Ovary (tissue), 9 donors: ENCODE results near the gene RNF144B. TPM values are rescaled to one million over a fixed set of nuclear protein-coding genes. Genes with fewer than 3 reads are reported as not detected.

Source experiments
- DNase-seq, 5 donors: peaks; one replicate each; pipeline ENCODE4 v3.0.0-alpha.2; 2019 to 2020
- H3K27ac ChIP-seq, 2 donors: fragments of 200-600 bp; one replicate each; pipeline versions ENCODE4 v1.5.1 to v1.8.0; 2019 to 2022
- H3K27me3 ChIP-seq: fragments of 200-600 bp; one replicate; pipeline ENCODE4 v1.8.0; 2022
- H3K36me3 ChIP-seq: fragments of 200-600 bp; sonication (generic); one replicate; pipeline ENCODE4 v1.5.1; 2019
- H3K4me1 ChIP-seq: one replicate; pipeline ENCODE4 v1.8.1; 2013; ENCODE audit warnings: mild to moderate bottlenecking, moderate library complexity; ENCODE audit not compliant: insufficient read depth
- H3K4me3 ChIP-seq: fragments of 200-600 bp; sonication (generic); one replicate; pipeline ENCODE4 v1.5.1; 2017
- H3K9me3 ChIP-seq, 2 donors: fragments of 200-600 bp in 1 of 2; sonication (generic) in 1 of 2; one replicate each; pipeline versions ENCODE4 v1.5.1 to v1.8.1; 2013 to 2019; ENCODE audit warnings: mild to moderate bottlenecking in 1 of 2, moderate library complexity in 1 of 2
- CTCF ChIP-seq, 3 donors: fragments of 450-650 bp in 2 of 3; fragments of 200-600 bp in 1 of 3; IDR thresholded peaks; one replicate each; pipeline versions ENCODE4 v1.5.1 to v1.8.0; 2016 to 2022; ENCODE audit warnings: antibody characterized with exemption in 3 of 3, mild to moderate bottlenecking in 1 of 3
- EP300 ChIP-seq: sonication (generic); formaldehyde crosslinking; IDR thresholded peaks from one replicate; pipeline ENCODE4 v1.6.1; 2017; ENCODE audit warnings: antibody characterized with exemption
- POLR2A ChIP-seq: fragments of 450-650 bp; IDR thresholded peaks from one replicate; pipeline ENCODE4 v1.6.1; 2017; ENCODE audit warnings: antibody characterized with exemption, mild to moderate bottlenecking, moderate library complexity
- WGBS, 3 donors: extraction: QIAGEN DNeasy Blood & Tissue Kit in 1 of 3; methylation state at CpG; one replicate each; pipeline versions ENCODE4 v1.1.5 to v1.1.7; 2013 to 2017; 5-methylcytosine and 5-hydroxymethylcytosine counted together
- intact Hi-C, 4 donors: fragments of 100-400 bp; cut with DNase I; formaldehyde crosslinking; loops; one replicate each; pipeline versions ENCODE4 v1.11.0 to v1.15.1; 2022 to 2023
- polyA plus RNA-seq, 2 donors: library from polyadenylated mRNA; stranded (reverse); fragments of 200-250 nt in 1 of 2; fragments of 350-450 nt in 1 of 2; fragmentation: Illumina TruSeq in 1 of 2; extraction: RNeasy Lipid Tissue Mini Kit (QIAGEN cat#74804) in 1 of 2; gene quantifications; one replicate each; pipeline ENCODE4 v1.2.3, GENCODE V29; 2013 to 2014
- total RNA-seq, 7 donors: library from RNA; depleted of rRNA in 2 of 7; stranded (reverse); fragments of >200 nt in 2 of 7; fragmentation: NEBNext Ultra II Directional in 3 of 7; extraction: Animal tissue kit (Norgen Biotek cat#: 25700) in 3 of 7; gene quantifications; one replicate each; pipeline versions ENCODE4 v1.1.0 to v1.2.4, GENCODE V29; 2016 to 2023
- donor health status: DM: no; HTN: no; CAD: no; lungs with moderate emphysema.
- donor health status: DM: no; HTN: no; CAD: no.
- donor health status: Bipolar disorder and iron deficiency.
- donor health status: DM: yes; HTN: yes; CAD: no.
- donor health status: DM: no; HTN: no; CAD: no.
- donor health status: DM: yes; HTN: yes; CAD: no.

The RNF144B gene
- total and polyA plus RNA-seq, 9 donors = 2.5 to 18.7 (median 4.0) TPM

- intact Hi-C loops = no loop called here
- no peak for DNase-seq
- H3K4me3 ChIP-seq = no peak overlapping the region
- H3K4me1 ChIP-seq = no peaks in the 10 kb centered on the region
- H3K27me3 ChIP-seq = no peaks in the 10 kb centered on the region
- no peaks in the 10 kb centered on the region for H3K9me3 ChIP-seq
- H3K36me3 ChIP-seq = no peaks in the 10 kb centered on the region
- no peak overlapping the region for H3K27ac ChIP-seq
- no peak for TF ChIP-seq POLR2A
- TF ChIP-seq CTCF (IDR thresholded peaks at IDR 0.05) = no peak
- no peak for TF ChIP-seq EP300
- 85 to 92% (median 87%) methylated on average over 3 of the region's 3 CpGs for WGBS, 3 donors
Measured at GRCh38 chr6:18463429-18463828, 76.3 kb downstream of the RNF144B start.

- no peaks in the 10 kb centered on the region for H3K27me3 ChIP-seq
- no peak overlapping the region for H3K4me3 ChIP-seq
- TF ChIP-seq EP300 (no peak), POLR2A (no peak), CTCF (IDR thresholded peaks at IDR 0.05) (no peak)
- H3K9me3 ChIP-seq = no peaks in the 10 kb centered on the region
- H3K4me1 ChIP-seq = no peaks in the 10 kb centered on the region
- WGBS, 3 donors = 78 to 85% (median 81%) methylated on average over 2 of the region's 2 CpGs
- intact Hi-C loops = no loop called here
- H3K36me3 ChIP-seq = no peaks in the 10 kb centered on the region
- DNase-seq = no peak
- no peak overlapping the region for H3K27ac ChIP-seq
Measured at GRCh38 chr6:18464176-18464575, 77.0 kb downstream of the RNF144B start.

- Histone ChIP-seq H3K27ac (no peak overlapping the region), H3K4me3 (no peak overlapping the region), H3K9me3 (no peaks in the 10 kb centered on the region), H3K4me1 (no peaks in the 10 kb centered on the region), H3K36me3 (no peaks in the 10 kb centered on the region), H3K27me3 (no peaks in the 10 kb centered on the region)
- 81 to 89% (median 87%) methylated on average over 5 of the region's 5 CpGs for whole genome bisulfite sequencing, 3 donors
- no peak for DNase-seq
- intact Hi-C loops = no loop called here
- TF ChIP-seq CTCF (IDR thresholded peaks at IDR 0.05) = no peak
- no peak for TF ChIP-seq EP300
- no peak for TF ChIP-seq POLR2A
Measured at GRCh38 chr6:18465410-18466154, 78.4 kb downstream of the RNF144B start.

GRCh38 chr6:18467741-18468502 is 80.8 kb downstream of the RNF144B start:
- no peaks in the 10 kb centered on the region for H3K9me3 ChIP-seq
- H3K4me1 ChIP-seq = no peaks in the 10 kb centered on the region
- no peaks in the 10 kb centered on the region for H3K27me3 ChIP-seq
- no peak overlapping the region for H3K4me3 ChIP-seq
- TF ChIP-seq EP300 = no peak
- TF ChIP-seq CTCF (IDR thresholded peaks at IDR 0.05) = no peak
- WGBS, 3 donors = 67 to 71% (median 69%) methylated on average over 5 of the region's 5 CpGs
- intact Hi-C loops = no loop called here
- H3K27ac ChIP-seq = no peak overlapping the region
- H3K36me3 ChIP-seq = no peaks in the 10 kb centered on the region
- DNase-seq = no peak
